Psoas muscle (tissue), 8 donors: Measurements from ENCODE around the gene DYNLT4. TPM values are rescaled to one million over a fixed set of nuclear protein-coding genes. Genes with fewer than 3 reads are reported as not detected.
"Not testable (repeated sequence)": the region's sequence is repeated elsewhere in the genome, so short reads cannot be mapped to it uniquely, and the experiment has no call there.

Experiments used
- ATAC-seq, 4 donors: fragments of 200-7000 bp; cut with Tn5 transposase; one replicate each; pipeline ENCODE4 v1.9.1; 2020; ENCODE audit warnings: moderate library complexity in 3 of 4, mild to moderate bottlenecking in 2 of 4
- DNase-seq, 2 donors: peaks; one replicate each; pipeline ENCODE4 v3.0.0-alpha.2; 2020
- H3K27ac ChIP-seq: fragments of 200-600 bp; one replicate; pipeline ENCODE4 v1.8.0; 2022
- H3K27me3 ChIP-seq, 3 donors: fragments of 200-600 bp in 1 of 3; one replicate each; pipeline versions ENCODE4 v1.6.1 to v1.8.0; 2013 to 2022; ENCODE audit warnings: low read length in 2 of 3, mild to moderate bottlenecking in 2 of 3, moderate library complexity in 1 of 3; ENCODE audit not compliant: insufficient read depth in 3 of 3
- H3K36me3 ChIP-seq, 2 donors: fragments of 200-600 bp in 1 of 2; one replicate each; pipeline versions ENCODE4 v1.6.1 to v1.8.0; 2013 to 2022; ENCODE audit warnings: low read depth in 1 of 2, mild to moderate bottlenecking in 1 of 2, moderate library complexity in 1 of 2; ENCODE audit not compliant: insufficient read depth in 1 of 2
- H3K4me1 ChIP-seq: fragments of 200-600 bp; one replicate; pipeline ENCODE4 v1.8.0; 2022
- H3K4me3 ChIP-seq: fragments of 200-600 bp; one replicate; pipeline ENCODE4 v1.8.0; 2022; ENCODE audit warnings: mild to moderate bottlenecking
- H3K9me3 ChIP-seq: fragments of 200-600 bp; one replicate; pipeline ENCODE4 v1.8.0; 2022
- CTCF ChIP-seq: fragments of 200-600 bp; IDR thresholded peaks from one replicate; pipeline ENCODE4 v1.8.0; 2022; ENCODE audit warnings: antibody characterized with exemption
- WGBS, 3 donors: extraction: QIAGEN DNeasy Blood & Tissue Kit; methylation state at CpG; one replicate each; pipeline versions ENCODE4 v1.1.6 to v1.1.7; 2013; 5-methylcytosine and 5-hydroxymethylcytosine counted together
- intact Hi-C, 2 donors: fragments of 100-400 bp; cut with DNase I; formaldehyde crosslinking; loops; one replicate each; pipeline versions ENCODE4 v1.11.0 to v1.14.2; 2022
- polyA plus RNA-seq, 3 donors: library from polyadenylated mRNA; stranded (reverse); fragments of 200-250 nt; gene quantifications; one replicate each; pipeline ENCODE4 v1.2.3, GENCODE V29; 2013
- total RNA-seq, 4 donors: library from RNA; stranded (reverse); fragmentation: NEBNext Ultra II Directional in 2 of 4; extraction: Animal tissue kit (Norgen Biotek cat#: 25700) in 2 of 4; gene quantifications; one replicate each; pipeline versions ENCODE4 v1.2.1 to v1.2.4, GENCODE V29; 2021 to 2023
- donor health status: healthy with polysubstance abuse.
- donor health status: DM: no; HTN: no; CAD: no; lungs with moderate emphysema.
- donor health status: Bipolar disorder and iron deficiency.
- donor health status: healthy.
- donor health status: DM: yes; HTN: yes; CAD: no.
- donor health status: DM: no; HTN: no; CAD: no.
- donor health status: DM: no; HTN: no; CAD: no.
- donor health status: DM: yes; HTN: yes; CAD: no.

Gene DYNLT4
- total and polyA plus RNA-seq, 7 donors = 0.06 to 0.59 (median 0.32) TPM; not detected in 2

DNA sequence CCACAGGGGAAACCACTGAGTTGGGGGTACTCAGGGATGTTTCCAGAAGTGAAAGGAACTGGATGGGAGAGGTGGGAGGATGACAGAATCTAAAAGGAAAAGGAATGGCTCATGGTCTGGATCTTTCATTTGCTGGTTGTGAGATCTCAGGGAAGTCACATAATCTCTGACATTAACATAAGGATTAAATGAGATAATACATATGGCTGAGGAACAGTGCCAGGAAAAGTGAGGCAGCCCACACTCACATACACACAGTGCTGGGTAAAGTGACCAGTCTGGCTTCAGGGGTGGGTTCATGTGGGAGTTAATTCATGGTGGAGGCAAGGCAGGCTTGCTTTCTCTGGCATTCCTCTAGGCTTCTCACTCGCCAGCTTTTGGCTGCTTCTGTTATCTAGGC, 39.8 kb upstream of the DYNLT4 start:
- ATAC-seq (no peak), DNase-seq (no peak)
- Histone ChIP-seq H3K27me3 (no peaks in the 10 kb centered on the region), H3K4me3 (no peak overlapping the region), H3K36me3 (peaks cover 2 to 21% of the 10 kb centered on the region in 2 donors), H3K27ac (no peak overlapping the region), H3K9me3 (no peaks in the 10 kb centered on the region), H3K4me1 (no peaks in the 10 kb centered on the region)
- intact Hi-C loops = no loop called here
- WGBS, 3 donors = 89 to 95% (median 92%) methylated on average over 1 of the region's 1 CpG
- TF ChIP-seq CTCF = no peak

DNA sequence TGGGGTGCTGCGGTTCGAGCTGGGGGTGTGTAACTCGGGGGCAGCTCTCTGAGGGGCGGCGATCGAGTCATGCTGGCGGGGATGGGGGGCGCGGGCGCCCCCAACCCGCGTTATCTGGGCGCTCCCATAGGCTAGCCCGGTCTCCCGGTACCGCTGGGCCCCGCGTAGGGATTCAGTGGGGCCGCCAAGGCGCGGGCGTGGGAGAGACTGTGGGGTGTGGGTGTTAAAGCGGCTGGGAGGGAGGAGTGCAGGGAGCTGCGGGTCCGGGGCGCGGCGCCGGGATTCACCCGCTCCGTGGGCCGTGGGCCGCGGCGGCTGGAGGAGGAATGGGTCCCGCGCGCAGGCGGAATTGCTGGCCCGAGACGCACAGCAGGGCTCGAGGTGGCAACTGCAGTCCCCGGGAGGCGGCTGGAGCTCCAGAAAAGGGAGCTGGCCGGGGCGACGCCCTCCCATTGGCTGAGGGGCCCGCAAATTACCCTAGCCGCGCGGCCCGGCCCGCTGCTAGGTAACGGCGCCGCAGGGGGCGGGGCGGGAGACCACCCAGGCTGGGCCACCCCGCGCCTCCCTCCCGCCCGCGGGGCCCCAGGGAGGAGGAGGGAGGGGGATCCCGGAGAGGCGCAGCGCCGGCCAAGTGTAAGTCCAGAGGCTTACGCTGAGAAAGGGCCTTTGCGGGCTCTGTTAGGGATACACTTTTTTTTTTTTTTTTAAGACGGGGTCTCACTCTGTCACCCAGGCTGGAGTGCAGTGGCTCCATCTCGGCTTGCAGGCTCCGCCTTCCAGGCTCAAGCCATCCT, 35.9 kb upstream of the DYNLT4 start, which contains the start of gene PTCH2:
PTCH2 (minus strand) TSS at position 392 of the 794 bp plus-strand sequence; CDS start at position 71, 321 bp downstream.
- DNase-seq (peak; percentile 68 to 85), ATAC-seq (peak; percentile 84 to 91 (median 88))
- H3K27me3 ChIP-seq = no peaks in the 10 kb centered on the region
- H3K4me1 ChIP-seq = no peaks in the 10 kb centered on the region
- H3K9me3 ChIP-seq = no peaks in the 10 kb centered on the region
- intact Hi-C loops = loop anchor here in 1 of 2 donors (5.0 kb wide), 1 partner anchor 454 kb away; no protein-coding TSS in a partner anchor
- H3K4me3 ChIP-seq = peak within 1 kb of the TSS; percentile 70
- H3K27ac ChIP-seq = no peak within 1 kb of the TSS
- TF ChIP-seq CTCF = no peak
- 1 to 3% (median 2%) methylated on average over 45 to 72 of the region's 72 CpGs for WGBS, 3 donors
- peaks cover 0 to 2% of the 10 kb centered on the region in 2 donors for H3K36me3 ChIP-seq

DNA sequence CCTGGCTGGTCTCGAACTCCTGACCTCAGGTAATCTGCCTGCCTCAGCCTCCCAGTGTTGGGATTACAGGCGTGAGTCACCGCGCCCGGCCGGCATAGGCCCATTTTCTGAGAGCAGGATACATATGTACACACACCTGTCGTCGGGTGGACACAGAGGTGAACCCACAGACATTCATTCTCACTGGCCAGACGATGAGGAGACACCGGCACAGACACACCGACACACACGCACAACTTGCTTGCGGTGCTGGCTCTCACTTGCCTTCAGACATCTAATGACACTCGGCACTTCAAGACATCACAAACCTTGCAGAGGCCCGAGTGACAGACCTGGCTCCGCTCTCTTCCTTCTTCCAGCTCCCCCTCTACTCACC, 35.3 kb upstream of the DYNLT4 start:
- 54 to 68% (median 63%) methylated on average over 16 of the region's 16 CpGs for WGBS, 3 donors
- Histone ChIP-seq H3K36me3 (no peaks in the 10 kb centered on the region), H3K27ac (no peak overlapping the region), H3K9me3 (no peaks in the 10 kb centered on the region), H3K27me3 (no peaks in the 10 kb centered on the region), H3K4me3 (peak overlapping the region; percentile 70), H3K4me1 (no peaks in the 10 kb centered on the region)
- intact Hi-C loops = loop anchor here in 1 of 2 donors (5.0 kb wide), 1 partner anchor 455 kb away; no protein-coding TSS in a partner anchor
- ATAC-seq (peak in 3 of 4 donors; percentile 12 to 46 (median 31)), DNase-seq (peak in 1 of 2 donors; percentile 47)
- TF ChIP-seq CTCF = no peak

DNA sequence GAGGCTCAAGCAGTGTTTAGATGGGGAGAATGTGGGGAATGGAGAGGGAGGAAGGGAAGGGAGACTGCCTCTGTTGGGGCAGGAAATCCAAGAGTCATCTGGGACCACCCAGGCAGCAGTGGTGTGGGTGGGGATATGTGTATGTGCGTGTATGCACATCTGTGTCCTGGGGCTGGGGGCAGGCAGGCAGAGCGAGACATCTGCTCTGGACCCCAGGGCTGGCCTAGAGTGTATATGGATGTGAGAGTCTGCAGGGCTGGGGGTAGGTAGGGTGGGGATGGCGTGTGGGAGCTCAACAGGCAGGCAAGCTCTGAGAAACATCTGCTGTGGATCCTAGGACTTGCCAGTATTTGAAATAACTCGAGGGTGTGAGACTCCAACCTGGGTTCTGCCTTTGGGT, 32.4 kb upstream of the DYNLT4 start:
- H3K4me3 ChIP-seq = no peak overlapping the region
- DNase-seq (peak in 1 of 2 donors; percentile 45), ATAC-seq (no peak)
- 52 to 56% (median 55%) methylated on average over 4 of the region's 4 CpGs for WGBS, 3 donors
- no peak for TF ChIP-seq CTCF
- no peaks in the 10 kb centered on the region for H3K4me1 ChIP-seq
- H3K27ac ChIP-seq = no peak overlapping the region
- no peaks in the 10 kb centered on the region for H3K36me3 ChIP-seq
- intact Hi-C loops = loop anchor here (5.0 to 10.0 kb wide), 3 partner anchors 148 to 463 kb away; partner anchors contain the start of gene EIF2B3 (in 1 of the 2)
- no peaks in the 10 kb centered on the region for H3K27me3 ChIP-seq
- H3K9me3 ChIP-seq = no peaks in the 10 kb centered on the region

DNA sequence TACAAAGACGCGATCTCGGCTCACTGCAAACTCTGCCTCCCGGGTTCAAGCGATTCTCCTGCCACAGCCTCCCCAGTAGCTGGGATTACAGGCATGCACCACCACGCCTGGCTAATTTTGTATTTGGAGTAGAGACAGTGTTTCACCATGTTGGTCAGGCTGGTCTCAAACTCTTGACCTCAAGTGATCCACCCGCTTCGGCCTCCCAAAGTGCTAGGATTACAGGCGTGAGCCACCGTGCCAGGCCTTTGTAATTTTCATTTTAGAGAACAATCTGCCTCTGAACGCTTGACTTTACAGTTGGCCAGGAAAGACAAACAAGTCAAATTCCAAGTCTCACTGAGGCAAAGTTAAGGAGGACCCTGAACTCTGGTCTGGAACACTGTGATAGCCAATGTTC, 31.1 kb upstream of the DYNLT4 start:
- H3K4me1 ChIP-seq, H3K36me3 ChIP-seq, H3K4me3 ChIP-seq: not testable (repeated sequence)

More for the DNA sequence above, 31.1 kb upstream of the DYNLT4 start:
- not testable (repeated sequence) for H3K9me3 ChIP-seq, H3K27ac ChIP-seq, H3K27me3 ChIP-seq, ATAC-seq
- intact Hi-C loops = loop anchor here (5.0 to 10.0 kb wide), 3 partner anchors 149 to 464 kb away; partner anchors contain the start of gene EIF2B3 (in 1 of the 2)
- peak in 1 of 2 donors; percentile 16 for DNase-seq
- WGBS, 3 donors = 88 to 91% (median 90%) methylated on average over 11 of the region's 11 CpGs
